GM10266 (cell line): Measurements from ENCODE around the gene DLG2.

Experiments
- DNase-seq: peaks from one replicate; pipeline ENCODE4 v3.0.0; 2012; ENCODE audit errors: extremely low spot score
- TF ChIP-seq, protein P1 (sequence below): IDR thresholded peaks from 2 replicates; pipeline ENCODE4 v1.5.1; 2012; ENCODE audit warnings: mild to moderate bottlenecking, low read depth; ENCODE audit not compliant: control insufficient read depth, insufficient read depth; ENCODE audit errors: missing control alignments

Gene DLG2

DNA sequence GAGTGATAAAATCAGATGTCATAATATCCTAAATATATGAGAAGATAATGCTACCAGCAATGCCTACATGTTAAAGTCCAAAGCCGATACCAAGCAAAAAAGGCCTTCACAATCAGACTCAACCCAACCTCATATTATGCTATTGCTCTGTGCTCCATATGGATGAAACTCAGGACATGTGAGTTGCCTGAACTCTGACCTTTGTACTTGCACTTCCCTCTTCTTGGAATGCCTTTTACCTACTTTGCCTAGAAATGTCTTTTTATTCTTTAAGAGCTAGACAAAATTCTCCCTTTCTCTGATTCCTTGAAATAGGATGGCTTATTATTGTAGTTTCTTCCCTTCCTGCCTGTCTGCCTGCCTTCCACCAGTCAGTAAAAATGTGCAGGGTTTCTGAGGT lies 1386.3 kb downstream of the DLG2 start:
- DNase-seq = no peak
- TF ChIP-seq, protein P1, sequence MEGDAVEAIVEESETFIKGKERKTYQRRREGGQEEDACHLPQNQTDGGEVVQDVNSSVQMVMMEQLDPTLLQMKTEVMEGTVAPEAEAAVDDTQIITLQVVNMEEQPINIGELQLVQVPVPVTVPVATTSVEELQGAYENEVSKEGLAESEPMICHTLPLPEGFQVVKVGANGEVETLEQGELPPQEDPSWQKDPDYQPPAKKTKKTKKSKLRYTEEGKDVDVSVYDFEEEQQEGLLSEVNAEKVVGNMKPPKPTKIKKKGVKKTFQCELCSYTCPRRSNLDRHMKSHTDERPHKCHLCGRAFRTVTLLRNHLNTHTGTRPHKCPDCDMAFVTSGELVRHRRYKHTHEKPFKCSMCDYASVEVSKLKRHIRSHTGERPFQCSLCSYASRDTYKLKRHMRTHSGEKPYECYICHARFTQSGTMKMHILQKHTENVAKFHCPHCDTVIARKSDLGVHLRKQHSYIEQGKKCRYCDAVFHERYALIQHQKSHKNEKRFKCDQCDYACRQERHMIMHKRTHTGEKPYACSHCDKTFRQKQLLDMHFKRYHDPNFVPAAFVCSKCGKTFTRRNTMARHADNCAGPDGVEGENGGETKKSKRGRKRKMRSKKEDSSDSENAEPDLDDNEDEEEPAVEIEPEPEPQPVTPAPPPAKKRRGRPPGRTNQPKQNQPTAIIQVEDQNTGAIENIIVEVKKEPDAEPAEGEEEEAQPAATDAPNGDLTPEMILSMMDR = no peak

DNA sequence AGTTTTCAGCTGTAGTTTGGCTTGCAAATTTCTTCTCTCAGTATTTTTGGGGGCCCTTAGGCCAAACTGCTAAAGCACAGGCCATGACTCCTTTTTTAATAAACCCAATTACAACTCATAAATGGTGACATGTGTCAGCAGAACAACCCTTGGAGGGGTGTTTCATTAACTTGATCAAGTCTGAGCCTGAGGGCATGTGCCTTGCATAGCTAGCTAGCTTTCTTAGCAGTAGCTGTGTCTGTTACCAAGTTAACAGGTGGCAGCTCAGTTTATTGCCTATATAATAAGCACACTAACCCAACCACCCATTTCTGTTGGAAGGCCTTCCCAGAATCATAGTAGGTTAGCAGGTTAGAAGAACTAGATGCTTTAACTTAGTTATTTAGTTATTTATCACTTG lies 1390.7 kb downstream of the DLG2 start:
- DNase-seq = no peak
- TF ChIP-seq, protein P1 = no peak

DNA sequence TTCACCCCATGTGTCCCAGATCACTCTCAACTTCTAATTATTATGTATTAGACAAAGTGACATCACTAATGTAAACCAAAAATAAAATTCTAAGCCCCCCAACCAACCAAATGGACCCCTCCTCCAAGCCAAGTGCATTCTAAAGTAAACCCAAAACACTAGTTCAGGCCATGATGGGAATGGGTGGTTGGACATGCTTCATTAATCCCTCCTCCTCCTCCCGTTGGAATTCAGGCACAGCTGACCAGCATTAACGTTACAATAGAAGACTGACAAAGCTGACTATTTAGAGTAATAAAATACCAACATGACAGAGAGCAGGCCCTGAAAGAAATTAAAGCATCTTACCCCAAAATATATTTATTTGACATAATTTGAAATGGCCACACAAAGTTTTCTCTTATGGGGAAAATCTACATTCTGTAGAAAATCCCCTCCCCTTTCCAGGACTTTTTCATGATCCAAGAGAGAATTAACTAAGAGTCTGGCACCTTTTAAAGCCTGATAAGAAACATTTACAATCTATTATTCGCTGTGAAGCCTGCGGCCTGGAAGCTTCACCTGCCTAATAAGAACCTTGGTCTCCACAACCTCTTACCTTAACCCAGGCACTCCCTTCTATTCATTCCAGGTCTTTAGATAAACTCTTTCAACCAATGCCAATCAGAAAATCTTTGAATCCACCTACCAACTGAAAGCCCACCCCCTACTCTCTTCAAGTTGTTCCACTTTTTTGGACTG lies 1392.5 kb downstream of the DLG2 start:
- TF ChIP-seq, protein P1 = no peak
- no peak for DNase-seq

DNA sequence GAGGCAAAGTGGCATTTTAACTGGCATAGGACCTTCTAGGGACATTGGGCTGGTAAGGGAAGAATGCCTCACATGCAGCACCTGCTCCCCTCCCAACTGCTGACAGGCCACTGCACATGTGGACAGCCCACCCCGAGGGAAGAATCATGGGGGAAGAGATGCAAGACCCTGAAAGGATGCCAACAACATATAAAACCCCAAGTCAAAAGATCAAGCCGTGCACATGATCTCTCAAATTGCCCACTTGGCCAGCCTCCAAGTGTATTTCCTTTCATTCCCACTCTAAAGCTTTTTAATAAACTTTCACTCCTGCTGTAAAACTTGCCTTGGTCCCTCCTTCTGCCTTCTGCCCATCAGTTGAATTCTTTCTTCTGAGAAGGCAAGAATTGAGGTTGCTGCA lies 1393.1 kb downstream of the DLG2 start:
- DNase-seq = no peak

DNA sequence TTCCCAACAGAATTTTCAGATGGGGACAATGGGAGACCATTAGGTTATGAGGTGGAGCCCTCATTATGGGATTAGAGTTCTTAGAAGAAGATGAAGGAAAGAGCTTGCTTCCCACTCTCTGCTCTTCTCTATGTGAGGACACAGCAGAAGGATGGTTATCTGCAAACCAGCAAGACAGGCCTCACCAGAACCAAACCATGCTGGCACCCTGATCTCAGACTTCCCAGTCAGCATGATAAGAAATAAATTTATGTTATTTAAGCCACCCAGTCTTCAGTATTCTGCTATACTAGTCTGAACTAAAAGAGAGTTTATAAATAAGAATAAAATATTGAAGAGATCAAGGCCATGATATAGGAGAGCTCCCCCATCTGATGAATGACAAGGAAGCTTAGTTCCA lies 1394.6 kb downstream of the DLG2 start:
- TF ChIP-seq, protein P1 = no peak
- no peak for DNase-seq

More for the DNA sequence above, 1393.1 kb downstream of the DLG2 start:
- TF ChIP-seq, protein P1 = no peak

DNA sequence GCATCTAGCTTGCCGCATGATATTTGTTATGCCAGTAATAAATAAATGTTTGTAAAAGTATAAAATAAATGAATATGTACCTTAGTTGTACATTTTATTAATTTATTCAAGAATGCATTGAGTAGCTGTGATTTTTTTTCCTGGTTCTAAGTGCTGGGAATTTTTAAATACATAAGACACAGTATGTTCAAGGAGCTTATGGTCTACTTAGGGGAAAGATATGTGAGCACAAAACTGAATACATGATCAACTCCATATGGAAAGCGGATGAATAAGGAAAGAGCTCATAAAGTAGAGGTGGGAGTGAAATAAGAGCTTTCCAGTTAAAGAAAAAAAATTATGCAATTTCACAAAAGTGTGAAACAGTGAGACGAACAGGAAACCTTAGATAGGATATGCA lies 1396.7 kb downstream of the DLG2 start:
- TF ChIP-seq, protein P1 = no peak
- DNase-seq = no peak

DNA sequence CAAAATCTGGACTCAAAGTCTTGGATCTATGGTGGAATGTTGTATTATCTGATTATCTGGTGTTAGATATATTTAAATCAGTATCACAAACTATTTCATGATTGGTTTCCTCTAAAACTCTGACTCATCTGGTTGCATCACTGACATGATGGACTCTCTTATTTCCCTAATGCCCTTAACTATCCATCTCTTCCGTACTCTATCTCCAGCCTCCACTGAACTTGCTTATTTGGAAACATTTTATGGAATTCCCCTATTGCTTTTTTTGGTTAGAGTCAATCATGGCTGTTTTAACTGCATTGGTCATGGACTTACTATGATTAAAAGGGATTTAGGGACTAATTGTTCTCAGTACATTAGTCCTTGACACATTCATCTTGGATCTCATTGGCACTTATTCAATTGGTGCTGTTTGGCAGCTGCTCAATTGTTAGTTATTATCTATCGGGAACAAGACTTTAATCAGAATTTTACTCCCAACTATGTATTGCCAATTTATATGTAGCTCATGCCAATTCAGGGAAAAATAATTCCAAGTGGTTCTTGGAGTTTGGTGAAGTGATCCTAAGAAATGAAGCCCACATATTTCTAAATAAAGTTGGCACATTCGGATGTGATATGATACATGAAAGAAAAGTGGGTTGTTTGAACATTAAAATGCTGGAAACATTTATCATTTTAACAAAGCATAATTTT lies 1399.0 kb downstream of the DLG2 start:
- no peak for DNase-seq
- TF ChIP-seq, protein P1 = no peak
